Measurements from ENCODE around the gene STK32B.

GRCh38 chr4:5292101-5292500 lies 240.8 kb downstream of the STK32B start:
- TF ChIP-seq GATA2 (IDR thresholded peaks at IDR 0.05; ENCODE audit: low read depth, low read length) (no peak), GATA3 (IDR thresholded peaks at IDR 0.05; ENCODE audit: low read depth, low read length) (no peak)

All from SH-SY5Y (cell line).